ENCODE data around the gene RPL39L.
"Not testable (repeated sequence)": the region's sequence is repeated elsewhere in the genome, so short reads cannot be mapped to it uniquely, and the experiment has no call there.

The RPL39L gene

GRCh38 chr3:187139126-187139894 is at the start of gene RPL39L:
TSS of gene RPL39L (minus strand) at chr3:187139496. CDS start at chr3:187121300, 18,196 bp downstream.
- Histone ChIP-seq H3K4me1 (ENCODE audit: insufficient read depth, low read length) (no peaks in the 10 kb centered on the region), H3K9ac (ENCODE audit: low read depth, low read length) (peak within 1 kb of the TSS; percentile 84; the same call in 1 of the 2 replicates), H3K36me3 (ENCODE audit: insufficient read depth, low read length) (0 out of 2 replicates have a peak, but pooled peaks cover 6% of the 10 kb centered on the region), H3K9me3 (ENCODE audit: control insufficient read depth, insufficient read depth, low read length) (no peaks in the 10 kb centered on the region; the same call in none of the 2 replicates)

GRCh38 chr3:187188931-187189330 is 49.6 kb upstream of the RPL39L start:
- Histone ChIP-seq H3K36me3 (ENCODE audit: insufficient read depth, low read length) (no peaks in the 10 kb centered on the region; the same call in 1 of the 2 replicates), H3K9me3 (ENCODE audit: control insufficient read depth, insufficient read depth, low read length) (no peaks in the 10 kb centered on the region; the same call in 1 of the 2 replicates), H3K9ac (ENCODE audit: low read depth, low read length) (no peak overlapping the region), H3K4me1 (ENCODE audit: insufficient read depth, low read length) (peaks cover 35% of the 10 kb centered on the region)

DNA sequence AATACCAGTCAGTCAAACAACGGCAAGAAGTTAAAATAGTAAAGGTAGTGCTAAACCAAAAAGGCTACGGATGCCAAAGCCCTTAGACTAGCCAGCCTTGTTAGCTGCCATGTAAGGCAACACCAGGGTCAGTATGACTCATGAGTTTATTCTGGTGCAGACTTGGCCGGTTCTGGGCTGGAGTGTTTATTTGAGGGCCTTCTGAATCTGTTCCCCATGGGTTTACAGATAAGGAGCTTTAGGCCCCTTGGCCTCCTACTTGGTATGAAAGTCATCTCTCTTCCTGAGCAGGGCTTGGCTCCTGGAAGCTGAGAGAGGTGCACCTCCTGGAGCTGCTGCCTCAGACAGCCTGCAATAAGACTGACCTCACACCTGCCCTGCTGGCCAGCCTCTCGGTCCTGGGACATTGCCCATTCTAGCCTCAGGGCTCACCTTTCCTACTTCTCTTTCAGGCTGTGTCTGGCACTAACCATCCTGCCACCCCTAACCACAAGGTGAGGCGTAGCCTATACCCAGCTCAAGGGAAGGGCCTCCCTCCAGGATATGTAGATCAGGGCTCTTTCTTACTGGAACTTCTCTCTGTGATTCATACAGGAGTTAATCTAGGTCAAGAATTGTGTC is 47.6 kb upstream of the RPL39L start:
- Histone ChIP-seq H3K36me3 (ENCODE audit: insufficient read depth, low read length) (no peaks in the 10 kb centered on the region), H3K4me1 (ENCODE audit: insufficient read depth, low read length) (peaks cover 54% of the 10 kb centered on the region), H3K9ac (ENCODE audit: low read depth, low read length) (peak overlapping the region; percentile 14; the same call in 1 of the 2 replicates), H3K9me3 (ENCODE audit: control insufficient read depth, insufficient read depth, low read length) (no peaks in the 10 kb centered on the region)

GRCh38 chr3:187186375-187186774 is 47.1 kb upstream of the RPL39L start:
- H3K9me3 ChIP-seq (ENCODE audit: control insufficient read depth, insufficient read depth, low read length) = no peaks in the 10 kb centered on the region
- no peaks in the 10 kb centered on the region for H3K36me3 ChIP-seq (ENCODE audit: insufficient read depth, low read length)
- peak overlapping the region; percentile 14; the same call in 1 of the 2 replicates for H3K9ac ChIP-seq (ENCODE audit: low read depth, low read length)
- peaks cover 60% of the 10 kb centered on the region for H3K4me1 ChIP-seq (ENCODE audit: insufficient read depth, low read length)

DNA sequence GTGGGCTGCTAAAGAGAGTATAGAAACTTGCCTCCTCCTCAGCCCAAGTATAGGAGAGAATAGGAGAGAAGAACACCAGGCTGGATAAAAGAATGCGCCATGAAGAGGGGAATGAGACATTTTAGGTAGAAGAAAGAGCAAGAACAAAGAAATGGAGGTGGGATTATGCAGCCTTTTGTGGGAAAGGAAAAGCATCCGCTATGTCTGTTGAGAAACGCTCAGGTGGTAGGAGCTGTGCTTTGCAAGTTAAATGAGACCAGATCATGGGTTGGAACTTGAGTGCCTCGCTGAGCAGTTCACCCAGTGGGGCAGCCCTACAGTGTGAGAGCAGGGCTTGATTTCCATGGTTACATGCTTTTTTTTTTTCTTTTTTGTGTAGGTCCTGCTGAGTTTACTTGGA is 46.5 kb upstream of the RPL39L start:
- Histone ChIP-seq H3K36me3 (ENCODE audit: insufficient read depth, low read length) (no peaks in the 10 kb centered on the region), H3K9me3 (ENCODE audit: control insufficient read depth, insufficient read depth, low read length) (no peaks in the 10 kb centered on the region), H3K9ac (ENCODE audit: low read depth, low read length) (peak overlapping the region; percentile 34; the same call in 1 of the 2 replicates), H3K4me1 (ENCODE audit: insufficient read depth, low read length) (peaks cover 62% of the 10 kb centered on the region)

- Histone ChIP-seq H3K9ac (ENCODE audit: low read depth, low read length) (peak overlapping the region; percentile 26; the same call in 1 of the 2 replicates), H3K4me1 (ENCODE audit: insufficient read depth, low read length) (peaks cover 62% of the 10 kb centered on the region), H3K9me3 (ENCODE audit: control insufficient read depth, insufficient read depth, low read length) (no peaks in the 10 kb centered on the region), H3K36me3 (ENCODE audit: insufficient read depth, low read length) (no peaks in the 10 kb centered on the region; the same call in 1 of the 2 replicates)
These were observed 44.6 kb upstream of the RPL39L start for GRCh38 chr3:187183903-187184302.

- no peaks in the 10 kb centered on the region; the same call in 1 of the 2 replicates for H3K36me3 ChIP-seq (ENCODE audit: insufficient read depth, low read length)
- peaks cover 62% of the 10 kb centered on the region for H3K4me1 ChIP-seq (ENCODE audit: insufficient read depth, low read length)
- H3K9ac ChIP-seq (ENCODE audit: low read depth, low read length) = peak overlapping the region; percentile 26; the same call in 1 of the 2 replicates
- no peaks in the 10 kb centered on the region for H3K9me3 ChIP-seq (ENCODE audit: control insufficient read depth, insufficient read depth, low read length)
These were observed 44.0 kb upstream of the RPL39L start for GRCh38 chr3:187183210-187183862.

GRCh38 chr3:187181454-187182170 is 42.3 kb upstream of the RPL39L start:
- H3K36me3 ChIP-seq (ENCODE audit: insufficient read depth, low read length) = no peaks in the 10 kb centered on the region; the same call in 1 of the 2 replicates
- H3K4me1 ChIP-seq (ENCODE audit: insufficient read depth, low read length) = peaks cover 45% of the 10 kb centered on the region
- no peaks in the 10 kb centered on the region for H3K9me3 ChIP-seq (ENCODE audit: control insufficient read depth, insufficient read depth, low read length)
- peak overlapping the region; percentile 6; the same call in 1 of the 2 replicates for H3K9ac ChIP-seq (ENCODE audit: low read depth, low read length)

DNA sequence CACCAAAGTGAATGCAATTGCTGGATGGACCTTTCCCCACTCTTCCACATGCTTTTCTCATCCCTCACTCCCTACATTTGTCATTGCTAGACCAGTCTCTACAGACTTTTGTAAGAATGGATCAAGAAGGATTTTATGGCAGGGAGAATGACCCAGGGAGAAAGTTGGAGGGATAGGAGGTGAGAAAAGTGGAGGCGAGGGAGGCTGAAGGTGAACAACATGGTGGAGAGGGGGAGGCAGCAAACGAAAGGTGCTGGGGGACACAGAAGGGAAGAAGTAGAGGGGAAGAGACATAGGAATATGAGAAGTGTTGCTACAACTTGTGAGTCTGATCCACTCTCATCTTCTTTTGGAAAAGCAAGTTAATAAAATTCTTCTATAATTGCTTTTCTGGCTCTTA is 33.6 kb upstream of the RPL39L start:
- Histone ChIP-seq H3K36me3 (ENCODE audit: insufficient read depth, low read length) (peaks cover 21% of the 10 kb centered on the region), H3K9me3 (ENCODE audit: control insufficient read depth, insufficient read depth, low read length) (no peaks in the 10 kb centered on the region; the same call in 1 of the 2 replicates), H3K4me1 (ENCODE audit: insufficient read depth, low read length) (peaks cover 8% of the 10 kb centered on the region), H3K9ac (ENCODE audit: low read depth, low read length) (no peak overlapping the region)

DNA sequence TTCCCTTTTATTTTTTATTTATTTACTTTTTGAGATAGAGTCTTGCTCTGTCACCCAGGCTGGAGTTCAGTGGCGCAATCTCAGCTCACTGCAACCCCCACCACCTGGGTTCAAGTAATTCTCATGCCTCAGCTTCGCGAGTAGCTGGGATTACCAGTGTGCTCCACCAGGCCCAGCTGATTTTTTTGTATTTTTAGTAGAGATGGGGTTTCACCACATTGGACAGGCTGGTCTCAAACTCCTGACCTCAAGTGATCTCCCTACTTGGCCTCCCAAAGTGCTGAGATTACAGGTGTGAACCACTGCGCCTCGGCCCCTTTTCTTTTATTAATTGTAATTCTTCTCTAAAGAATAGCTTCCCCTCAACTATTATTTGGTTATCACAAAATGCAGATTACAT is 31.6 kb upstream of the RPL39L start:
- not testable (repeated sequence) for H3K9ac ChIP-seq (ENCODE audit: low read depth, low read length); H3K9me3 ChIP-seq (ENCODE audit: control insufficient read depth, insufficient read depth, low read length)
- Histone ChIP-seq H3K36me3 (ENCODE audit: insufficient read depth, low read length) (peaks cover 25% of the 10 kb centered on the region), H3K4me1 (ENCODE audit: insufficient read depth, low read length) (peaks cover 13% of the 10 kb centered on the region)

- no peak overlapping the region for H3K9ac ChIP-seq (ENCODE audit: low read depth, low read length)
These were observed 30.1 kb upstream of the RPL39L start for GRCh38 chr3:187169231-187169960.

DNA sequence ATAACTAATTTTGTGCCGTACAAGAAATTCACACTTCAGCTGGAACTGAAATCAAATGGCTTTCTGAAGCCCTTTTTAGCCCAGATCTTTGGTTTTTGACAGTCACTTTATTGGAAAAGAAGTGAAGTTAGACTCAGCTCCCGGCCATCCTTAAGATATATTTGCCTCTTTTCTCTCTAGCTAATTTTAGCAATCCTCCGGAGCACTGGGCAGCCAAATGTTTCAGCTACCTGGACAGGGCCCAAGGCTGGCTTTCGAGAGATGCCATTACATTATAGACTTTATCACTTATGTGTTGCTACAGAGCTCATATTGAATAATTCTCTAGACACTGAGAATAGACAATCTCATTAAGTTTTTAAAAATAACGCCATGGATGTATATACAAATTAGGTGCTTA is 28.5 kb upstream of the RPL39L start:
- Histone ChIP-seq H3K4me1 (ENCODE audit: insufficient read depth, low read length) (peaks cover 25% of the 10 kb centered on the region), H3K9ac (ENCODE audit: low read depth, low read length) (no peak overlapping the region), H3K36me3 (ENCODE audit: insufficient read depth, low read length) (peaks cover 10% of the 10 kb centered on the region), H3K9me3 (ENCODE audit: control insufficient read depth, insufficient read depth, low read length) (peaks cover 7% of the 10 kb centered on the region)

More at GRCh38 chr3:187169231-187169960, 30.1 kb upstream of the RPL39L start:
- Histone ChIP-seq H3K36me3 (ENCODE audit: insufficient read depth, low read length) (peaks cover 17% of the 10 kb centered on the region), H3K9me3 (ENCODE audit: control insufficient read depth, insufficient read depth, low read length) (peaks cover 7% of the 10 kb centered on the region), H3K4me1 (ENCODE audit: insufficient read depth, low read length) (peaks cover 21% of the 10 kb centered on the region)

DNA sequence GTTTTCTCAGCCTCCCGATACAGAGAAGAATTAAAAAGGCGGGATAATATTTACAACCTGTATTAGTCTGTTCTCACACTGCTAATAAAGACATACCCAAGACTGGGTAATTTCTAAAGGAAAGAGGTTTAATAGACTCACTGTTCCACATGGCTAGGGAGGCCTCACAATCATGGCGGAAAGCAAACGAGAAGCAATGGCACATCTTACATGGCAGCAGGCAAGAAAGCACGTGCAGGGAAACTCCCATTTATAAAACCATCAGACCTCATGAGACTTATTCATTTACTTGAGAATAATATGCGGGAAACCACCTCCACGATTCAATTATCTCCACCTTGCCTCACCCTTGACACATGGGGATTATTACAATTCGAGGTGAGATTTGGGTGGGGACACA is 27.5 kb upstream of the RPL39L start:
- Histone ChIP-seq H3K9ac (ENCODE audit: low read depth, low read length) (no peak overlapping the region), H3K36me3 (ENCODE audit: insufficient read depth, low read length) (peaks cover 15% of the 10 kb centered on the region; the same call in 1 of the 2 replicates), H3K4me1 (ENCODE audit: insufficient read depth, low read length) (peaks cover 34% of the 10 kb centered on the region), H3K9me3 (ENCODE audit: control insufficient read depth, insufficient read depth, low read length) (peaks cover 7% of the 10 kb centered on the region)

All from ES-I3 (cell line).